HepG2 (cell line): Measurements from ENCODE around the gene RFX6.

Experiments used
- CTCF ChIP-seq: sonication (generic); formaldehyde crosslinking; IDR thresholded peaks from 2 replicates; pipeline ENCODE4 v1.5.0; 2020; ENCODE audit warnings: mild to moderate bottlenecking, missing genetic modification reagents, moderate library complexity
- EP300 ChIP-seq, 3 experiments: sonication (generic) in 1 of 3; formaldehyde crosslinking in 1 of 3; IDR thresholded peaks; 2 replicates each; pipeline versions ENCODE4 v1.5.1 to v1.6.1; 2011 to 2020; ENCODE audit warnings: low read depth in 2 of 3, low read length in 2 of 3, borderline replicate concordance in 1 of 3, improper control_type of control experiment in 1 of 3, mild to moderate bottlenecking in 1 of 3, missing genetic modification reagents in 1 of 3, moderate library complexity in 1 of 3
- HNF4G ChIP-seq, 2 experiments: sonication (generic) in 1 of 2; formaldehyde crosslinking in 1 of 2; IDR thresholded peaks; 2 replicates each; pipeline versions ENCODE4 v1.4.0 to v1.6.1; 2011 to 2020; ENCODE audit warnings: borderline replicate concordance in 2 of 2, low read depth in 2 of 2, mild to moderate bottlenecking in 2 of 2, low read length in 1 of 2, missing genetic modification reagents in 1 of 2, moderate library complexity in 1 of 2
- RFXANK ChIP-seq: IDR thresholded peaks from 2 replicates; pipeline ENCODE4 v1.6.1; 2016
- SAP130 ChIP-seq: IDR thresholded peaks from 2 replicates; pipeline ENCODE4 v1.6.1; 2016; ENCODE audit warnings: low read depth
- SP1 ChIP-seq, 2 experiments: fragments of 450-650 bp in 1 of 2; sonication (generic) in 1 of 2; formaldehyde crosslinking in 1 of 2; IDR thresholded peaks; 2 replicates each; pipeline versions ENCODE4 v1.4.0 to v1.6.1; 2016 to 2020; ENCODE audit warnings: missing genetic modification reagents in 1 of 2
- ZBTB49 ChIP-seq: sonication (generic); formaldehyde crosslinking; IDR thresholded peaks from 2 replicates; pipeline ENCODE4 v1.4.0; 2020; ENCODE audit warnings: missing genetic modification reagents, borderline replicate concordance
- ZNF766 ChIP-seq: sonication (generic); formaldehyde crosslinking; IDR thresholded peaks from 2 replicates; pipeline ENCODE4 v1.5.0; 2020; ENCODE audit warnings: missing genetic modification reagents, borderline replicate concordance
- TF ChIP-seq, protein P1 (sequence below): sonication (generic); formaldehyde crosslinking; IDR thresholded peaks from 2 replicates; pipeline ENCODE4 v1.8.1; 2023; ENCODE audit warnings: missing genetic modification reagents, inconsistent platforms, borderline replicate concordance
- TF ChIP-seq, protein P2 (sequence below): IDR thresholded peaks from 2 replicates; pipeline ENCODE4 v1.6.1; 2018; ENCODE audit warnings: missing genetic modification reagents

DNA sequence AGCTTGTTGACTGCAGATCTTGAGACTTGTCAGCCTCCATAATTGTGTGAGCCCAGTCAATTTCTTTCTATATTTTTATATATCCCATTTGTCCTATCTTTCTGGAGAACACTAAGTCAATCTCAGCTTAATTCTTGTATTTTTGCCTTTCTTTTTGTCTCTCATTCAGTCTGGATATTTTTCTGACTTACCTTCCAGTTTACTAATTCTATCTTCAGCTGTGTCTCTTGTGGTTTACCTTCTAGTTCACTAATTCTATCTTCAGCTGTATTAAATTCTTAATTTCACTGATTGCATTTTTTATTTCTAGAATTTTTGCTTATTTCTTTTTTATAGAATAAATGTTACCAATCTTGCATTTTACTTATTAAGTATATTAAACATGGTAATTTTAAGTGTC lies 17.8 kb upstream of the RFX6 start:
- TF ChIP-seq HNF4G (IDR thresholded peaks at IDR 0.05; ENCODE audit: borderline replicate concordance, low read depth, low read length) (no peak), HNF4G (CRISPR knock-in tag; IDR thresholded peaks at IDR 0.05; ENCODE audit: borderline replicate concordance, low read depth) (no peak), ZNF766 (CRISPR knock-in tag) (no peak), SAP130 (CRISPR knock-in tag) (no peak), EP300 (IDR thresholded peaks at IDR 0.05; ENCODE audit: low read depth in 2 of 2, low read length in 2 of 2) (no peak), EP300 (CRISPR knock-in tag; IDR thresholded peaks at IDR 0.05; ENCODE audit: borderline replicate concordance) (no peak), CTCF (CRISPR knock-in tag) (no peak), SP1 (IDR thresholded peaks at IDR 0.05) (no peak), SP1 (CRISPR knock-in tag; IDR thresholded peaks at IDR 0.05) (no peak), RFXANK (CRISPR knock-in tag) (no peak), ZBTB49 (CRISPR knock-in tag) (no peak)
- TF ChIP-seq, protein P1, sequence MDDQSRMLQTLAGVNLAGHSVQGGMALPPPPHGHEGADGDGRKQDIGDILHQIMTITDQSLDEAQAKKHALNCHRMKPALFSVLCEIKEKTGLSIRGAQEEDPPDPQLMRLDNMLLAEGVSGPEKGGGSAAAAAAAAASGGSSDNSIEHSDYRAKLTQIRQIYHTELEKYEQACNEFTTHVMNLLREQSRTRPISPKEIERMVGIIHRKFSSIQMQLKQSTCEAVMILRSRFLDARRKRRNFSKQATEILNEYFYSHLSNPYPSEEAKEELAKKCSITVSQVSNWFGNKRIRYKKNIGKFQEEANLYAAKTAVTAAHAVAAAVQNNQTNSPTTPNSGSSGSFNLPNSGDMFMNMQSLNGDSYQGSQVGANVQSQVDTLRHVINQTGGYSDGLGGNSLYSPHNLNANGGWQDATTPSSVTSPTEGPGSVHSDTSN (CRISPR knock-in tag) = no peak
- TF ChIP-seq, protein P2, sequence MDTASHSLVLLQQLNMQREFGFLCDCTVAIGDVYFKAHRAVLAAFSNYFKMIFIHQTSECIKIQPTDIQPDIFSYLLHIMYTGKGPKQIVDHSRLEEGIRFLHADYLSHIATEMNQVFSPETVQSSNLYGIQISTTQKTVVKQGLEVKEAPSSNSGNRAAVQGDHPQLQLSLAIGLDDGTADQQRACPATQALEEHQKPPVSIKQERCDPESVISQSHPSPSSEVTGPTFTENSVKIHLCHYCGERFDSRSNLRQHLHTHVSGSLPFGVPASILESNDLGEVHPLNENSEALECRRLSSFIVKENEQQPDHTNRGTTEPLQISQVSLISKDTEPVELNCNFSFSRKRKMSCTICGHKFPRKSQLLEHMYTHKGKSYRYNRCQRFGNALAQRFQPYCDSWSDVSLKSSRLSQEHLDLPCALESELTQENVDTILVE = no peak
